Measurements from ENCODE around the gene CLIP2.

DNA sequence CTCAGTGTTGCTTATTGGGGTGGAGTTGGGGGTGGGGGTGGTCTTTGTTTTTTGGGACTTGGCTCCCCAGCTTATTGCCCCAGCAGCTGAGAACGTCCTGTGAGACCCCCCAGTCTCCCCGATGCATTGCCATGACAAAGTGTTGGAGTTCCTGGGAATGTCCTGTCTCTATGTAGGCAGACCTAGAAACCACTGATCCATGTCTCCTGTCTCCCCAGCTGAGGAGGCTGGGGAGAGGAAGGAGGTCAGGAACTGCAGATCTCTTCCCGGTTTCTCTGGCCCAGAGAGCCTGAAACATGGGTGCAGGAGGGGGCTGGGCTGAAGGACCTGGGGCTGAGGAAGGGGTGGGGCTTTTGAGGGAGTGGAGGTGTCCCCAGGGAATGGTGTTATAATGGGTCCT lies 84.3 kb downstream of the CLIP2 start:
- TF ChIP-seq TAF1 (IDR thresholded peaks at IDR 0.05; ENCODE audit: low read depth) (no peak), MXI1 (conservative IDR thresholded peaks at IDR 0.05; ENCODE audit: poor library complexity, severe bottlenecking) (no peak), EZH2 (IDR thresholded peaks at IDR 0.05; ENCODE audit: borderline replicate concordance, insufficient read depth, low read length, poor library complexity, severe bottlenecking) (no peak), RAD21 (conservative IDR thresholded peaks at IDR 0.05) (no peak), POLR2AphosphoS5 (IDR thresholded peaks at IDR 0.05) (no peak)
- TF ChIP-seq, protein P1, sequence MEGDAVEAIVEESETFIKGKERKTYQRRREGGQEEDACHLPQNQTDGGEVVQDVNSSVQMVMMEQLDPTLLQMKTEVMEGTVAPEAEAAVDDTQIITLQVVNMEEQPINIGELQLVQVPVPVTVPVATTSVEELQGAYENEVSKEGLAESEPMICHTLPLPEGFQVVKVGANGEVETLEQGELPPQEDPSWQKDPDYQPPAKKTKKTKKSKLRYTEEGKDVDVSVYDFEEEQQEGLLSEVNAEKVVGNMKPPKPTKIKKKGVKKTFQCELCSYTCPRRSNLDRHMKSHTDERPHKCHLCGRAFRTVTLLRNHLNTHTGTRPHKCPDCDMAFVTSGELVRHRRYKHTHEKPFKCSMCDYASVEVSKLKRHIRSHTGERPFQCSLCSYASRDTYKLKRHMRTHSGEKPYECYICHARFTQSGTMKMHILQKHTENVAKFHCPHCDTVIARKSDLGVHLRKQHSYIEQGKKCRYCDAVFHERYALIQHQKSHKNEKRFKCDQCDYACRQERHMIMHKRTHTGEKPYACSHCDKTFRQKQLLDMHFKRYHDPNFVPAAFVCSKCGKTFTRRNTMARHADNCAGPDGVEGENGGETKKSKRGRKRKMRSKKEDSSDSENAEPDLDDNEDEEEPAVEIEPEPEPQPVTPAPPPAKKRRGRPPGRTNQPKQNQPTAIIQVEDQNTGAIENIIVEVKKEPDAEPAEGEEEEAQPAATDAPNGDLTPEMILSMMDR (IDR thresholded peaks at IDR 0.05; ENCODE audit: poor library complexity, severe bottlenecking) = no peak

Data from neural cell (in vitro differentiated cells).